CD14-positive monocyte (primary cell): Measurements from ENCODE around the gene CGB2. TPM values are rescaled to one million over a fixed set of nuclear protein-coding genes. Genes with fewer than 3 reads are reported as not detected.

Source experiments
- DNase-seq, 3 donors: peaks; one replicate each; pipeline ENCODE4 v3.0.0-alpha.2; 2011 to 2022
- H2AFZ ChIP-seq: 2 replicates; pipeline ENCODE4 v1.6.0; 2012; ENCODE audit warnings: mild to moderate bottlenecking, low read depth, low read length, inconsistent platforms; ENCODE audit not compliant: insufficient read depth, poor library complexity, severe bottlenecking
- H3K27ac ChIP-seq, 2 donors: 1 replicate in 1 of 2; 2 replicates in 1 of 2; pipeline ENCODE4 v1.5.1; 2012 to 2013; ENCODE audit warnings: low read length in 2 of 2, control low read depth in 1 of 2, inconsistent platforms in 1 of 2, low read depth in 1 of 2, mild to moderate bottlenecking in 1 of 2
- H3K27me3 ChIP-seq, 2 donors: one replicate each; pipeline versions ENCODE4 v1.6.0 to v1.6.1; 2011 to 2013; ENCODE audit warnings: low read length in 2 of 2; ENCODE audit not compliant: control insufficient read depth in 2 of 2, insufficient read depth in 2 of 2
- H3K36me3 ChIP-seq, 2 donors: replicated peaks in 1 of 2; 1 replicate in 1 of 2; 2 replicates in 1 of 2; pipeline versions ENCODE4 v1.5.1 to v1.6.1; 2012 to 2013; ENCODE audit warnings: low read length in 2 of 2, control low read depth in 1 of 2, inconsistent platforms in 1 of 2, mild to moderate bottlenecking in 1 of 2; ENCODE audit not compliant: insufficient read depth in 2 of 2, control insufficient read depth in 1 of 2
- H3K4me1 ChIP-seq, 2 donors: 1 replicate in 1 of 2; 2 replicates in 1 of 2; pipeline versions ENCODE4 v1.5.1 to v1.6.1; 2012 to 2013; ENCODE audit warnings: low read length in 2 of 2, control low read depth in 1 of 2, inconsistent platforms in 1 of 2, mild to moderate bottlenecking in 1 of 2, moderate library complexity in 1 of 2; ENCODE audit not compliant: insufficient read depth in 2 of 2, control insufficient read depth in 1 of 2
- H3K4me2 ChIP-seq: replicated peaks from 2 replicates; pipeline ENCODE3; 2012; ENCODE audit warnings: low read length, moderate library complexity, mild to moderate bottlenecking; ENCODE audit not compliant: poor library complexity, severe bottlenecking; ENCODE audit errors: extremely low read depth
- H3K4me3 ChIP-seq, 3 experiments: fragments of 200-600 bp in 1 of 3; sonication (generic) in 1 of 3; replicated peaks in 1 of 3; 1 replicate in 2 of 3; 2 replicates in 1 of 3; pipeline ENCODE4 v1.5.1; 2011 to 2013; ENCODE audit warnings: low read length in 3 of 3, mild to moderate bottlenecking in 3 of 3, control low read depth in 2 of 3, low read depth in 2 of 3, inconsistent platforms in 1 of 3, moderate library complexity in 1 of 3
- H3K79me2 ChIP-seq: 2 replicates; pipeline ENCODE4 v1.6.0; 2012; ENCODE audit warnings: mild to moderate bottlenecking, control low read depth, inconsistent platforms, low read length, moderate library complexity; ENCODE audit not compliant: insufficient read depth
- H3K9ac ChIP-seq: 2 replicates; pipeline ENCODE4 v1.6.0; 2017; ENCODE audit warnings: low read length, mild to moderate bottlenecking; ENCODE audit not compliant: insufficient read depth, poor library complexity, severe bottlenecking
- H3K9me3 ChIP-seq, 2 donors: replicated peaks in 1 of 2; 1 replicate in 1 of 2; 2 replicates in 1 of 2; pipeline versions ENCODE4 v1.5.1 to v1.6.1; 2012 to 2013; ENCODE audit warnings: low read length in 2 of 2, control low read depth in 1 of 2; ENCODE audit not compliant: control insufficient read depth in 1 of 2, insufficient read depth in 1 of 2
- H4K20me1 ChIP-seq: 2 replicates; pipeline ENCODE4 v1.6.0; 2012; ENCODE audit warnings: mild to moderate bottlenecking, low read length, control low read depth, moderate library complexity; ENCODE audit not compliant: insufficient read depth
- H3K27ac Mint-ChIP-seq, 7 donors: one replicate each; pipeline ENCODE4 v1.8.0; 2020; ENCODE audit warnings: mild to moderate bottlenecking in 7 of 7, mixed read lengths in 7 of 7, moderate library complexity in 6 of 7, inconsistent platforms in 2 of 7
- H3K27me3 Mint-ChIP-seq, 3 donors: one replicate each; pipeline ENCODE4 v1.8.0; 2021 to 2022; ENCODE audit warnings: low read depth in 3 of 3, mild to moderate bottlenecking in 3 of 3, mixed read lengths in 3 of 3, moderate library complexity in 3 of 3, inconsistent platforms in 1 of 3
- H3K36me3 Mint-ChIP-seq, 2 donors: one replicate each; pipeline ENCODE4 v1.8.0; 2020; ENCODE audit warnings: mixed read lengths in 2 of 2, inconsistent platforms in 1 of 2, mild to moderate bottlenecking in 1 of 2
- H3K4me1 Mint-ChIP-seq: one replicate; pipeline ENCODE4 v1.8.0; 2020; ENCODE audit warnings: mild to moderate bottlenecking, mixed read lengths
- H3K4me3 Mint-ChIP-seq, 2 donors: one replicate each; pipeline ENCODE4 v1.8.0; 2020; ENCODE audit warnings: mild to moderate bottlenecking in 2 of 2, mixed read lengths in 2 of 2, moderate library complexity in 1 of 2
- H3K9me3 Mint-ChIP-seq, 7 donors: one replicate each; pipeline ENCODE4 v1.8.0; 2020 to 2022; ENCODE audit warnings: mixed read lengths in 7 of 7, mild to moderate bottlenecking in 6 of 7, moderate library complexity in 6 of 7, inconsistent platforms in 2 of 7
- WGBS: methylation state at CpG from one replicate; pipeline ENCODE4 v1.1.5; 2013; ENCODE audit warnings: missing lambda C conversion rate; ENCODE audit not compliant: insufficient coverage; 5-methylcytosine and 5-hydroxymethylcytosine counted together
- intact Hi-C, 2 donors: fragments of 100-400 bp; cut with micrococcal nuclease; formaldehyde crosslinking; loops; one replicate each; pipeline versions ENCODE4 v1.15.0 to v1.15.1; 2023
- polyA plus RNA-seq, 3 donors: library from polyadenylated mRNA; depleted of rRNA in 1 of 3; unstranded in 2 of 3; stranded (reverse) in 1 of 3; fragments of 300-500 nt in 2 of 3; fragments of >200 nt in 1 of 3; fragmentation: Illumina TruSeq in 2 of 3; gene quantifications; 1 replicate in 2 of 3; 2 replicates in 1 of 3; pipeline ENCODE4 v1.2.3, GENCODE V29; 2012 to 2021
- TF ChIP-seq, protein P1 (sequence below): fragments of 200-600 bp; IDR thresholded peaks from one replicate; pipeline ENCODE4 v1.8.0; 2022; ENCODE audit warnings: antibody characterized with exemption, mild to moderate bottlenecking

Gene CGB2
- polyA plus RNA-seq, 3 donors = not detected

DNA sequence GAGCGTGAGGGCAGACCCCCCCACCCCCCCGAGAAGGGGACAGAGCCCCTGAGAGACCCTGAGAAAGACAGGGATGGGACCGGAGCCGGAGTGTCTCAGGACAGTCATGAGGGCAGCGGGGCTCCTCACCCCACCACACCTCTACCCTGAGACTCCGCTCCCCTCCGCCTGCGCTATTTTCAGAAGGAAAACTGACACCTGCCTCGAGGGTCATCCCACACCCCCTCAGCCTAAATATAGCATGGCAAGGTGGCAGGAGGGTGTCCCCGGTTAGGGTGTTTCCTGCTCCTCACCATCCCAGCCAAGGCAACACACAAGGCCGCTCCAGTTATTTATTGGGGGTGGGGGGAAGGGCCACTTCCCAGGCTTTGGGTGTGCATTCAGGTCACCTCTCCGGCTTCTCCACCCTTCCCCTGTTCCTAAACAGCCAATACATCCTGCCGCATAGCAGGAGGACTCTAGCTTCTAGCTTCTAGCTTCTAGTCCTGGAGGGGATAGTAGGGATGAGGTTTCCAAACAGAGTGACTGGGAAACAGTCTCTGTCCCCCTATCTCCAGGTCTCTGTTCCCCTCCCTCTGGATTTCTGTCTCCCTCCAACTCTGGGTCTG is 34.3 kb downstream of the CGB2 start:
- H2AFZ ChIP-seq = no peak overlapping the region
- no peaks in the 10 kb centered on the region for H3K4me1 ChIP-seq
- WGBS = no CpG with 5 or more reads among the region's 13 CpGs
- H3K36me3 Mint-ChIP-seq = no peaks in the 10 kb centered on the region
- H3K27ac ChIP-seq = no peak overlapping the region
- H4K20me1 ChIP-seq = no peaks in the 10 kb centered on the region
- H3K4me2 ChIP-seq = no peak overlapping the region
- DNase-seq = no peak
- peak overlapping the region in 1 of 2 donors; percentile 32 for H3K4me3 Mint-ChIP-seq
- intact Hi-C loops = no loop called here
- no peaks in the 10 kb centered on the region for H3K79me2 ChIP-seq
- H3K9ac ChIP-seq = no peak overlapping the region
- no peak overlapping the region for H3K27ac Mint-ChIP-seq
- H3K9me3 ChIP-seq = no peaks in the 10 kb centered on the region
- H3K4me1 Mint-ChIP-seq = no peaks in the 10 kb centered on the region
- TF ChIP-seq, protein P1, sequence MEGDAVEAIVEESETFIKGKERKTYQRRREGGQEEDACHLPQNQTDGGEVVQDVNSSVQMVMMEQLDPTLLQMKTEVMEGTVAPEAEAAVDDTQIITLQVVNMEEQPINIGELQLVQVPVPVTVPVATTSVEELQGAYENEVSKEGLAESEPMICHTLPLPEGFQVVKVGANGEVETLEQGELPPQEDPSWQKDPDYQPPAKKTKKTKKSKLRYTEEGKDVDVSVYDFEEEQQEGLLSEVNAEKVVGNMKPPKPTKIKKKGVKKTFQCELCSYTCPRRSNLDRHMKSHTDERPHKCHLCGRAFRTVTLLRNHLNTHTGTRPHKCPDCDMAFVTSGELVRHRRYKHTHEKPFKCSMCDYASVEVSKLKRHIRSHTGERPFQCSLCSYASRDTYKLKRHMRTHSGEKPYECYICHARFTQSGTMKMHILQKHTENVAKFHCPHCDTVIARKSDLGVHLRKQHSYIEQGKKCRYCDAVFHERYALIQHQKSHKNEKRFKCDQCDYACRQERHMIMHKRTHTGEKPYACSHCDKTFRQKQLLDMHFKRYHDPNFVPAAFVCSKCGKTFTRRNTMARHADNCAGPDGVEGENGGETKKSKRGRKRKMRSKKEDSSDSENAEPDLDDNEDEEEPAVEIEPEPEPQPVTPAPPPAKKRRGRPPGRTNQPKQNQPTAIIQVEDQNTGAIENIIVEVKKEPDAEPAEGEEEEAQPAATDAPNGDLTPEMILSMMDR = no peak
- H3K4me3 ChIP-seq = no peak overlapping the region
- no peaks in the 10 kb centered on the region for H3K36me3 ChIP-seq
- H3K9me3 Mint-ChIP-seq = peaks cover 0 to 21% (median 5%) of the 10 kb centered on the region in 7 donors
- H3K27me3 ChIP-seq = peaks cover 27 to 85% of the 10 kb centered on the region in 2 donors
- peaks cover 80 to 93% (median 85%) of the 10 kb centered on the region in 3 donors for H3K27me3 Mint-ChIP-seq

DNA sequence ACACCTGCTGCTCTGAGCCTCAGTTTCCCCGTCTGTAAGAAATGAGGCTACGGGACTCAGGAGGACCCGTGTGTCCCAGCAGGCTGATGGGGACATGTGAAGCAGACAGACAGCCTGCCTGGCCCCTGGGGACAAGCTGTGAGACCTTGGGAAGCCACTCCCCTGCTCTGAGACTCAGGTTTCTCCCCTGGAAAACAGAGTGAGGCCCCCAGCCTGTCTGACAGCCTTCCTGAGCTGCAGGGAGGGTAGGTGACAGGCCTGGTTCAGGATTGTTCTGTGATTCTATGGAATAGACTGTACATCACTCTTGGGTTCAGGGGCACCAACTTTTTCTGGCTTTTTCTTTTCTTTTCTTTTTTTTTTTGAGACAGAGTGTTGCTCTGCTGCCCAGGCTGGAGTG is 35.9 kb downstream of the CGB2 start:
- H3K4me3 ChIP-seq = no peak overlapping the region
- intact Hi-C loops = no loop called here
- peaks cover 27 to 86% of the 10 kb centered on the region in 2 donors for H3K27me3 ChIP-seq
- H3K9me3 ChIP-seq = peaks cover 0 to 7% of the 10 kb centered on the region in 2 donors
- H3K9me3 Mint-ChIP-seq = peaks cover 0 to 24% (median 9%) of the 10 kb centered on the region in 7 donors
- no peaks in the 10 kb centered on the region for H3K36me3 Mint-ChIP-seq
- H3K4me1 Mint-ChIP-seq = no peaks in the 10 kb centered on the region
- H3K27me3 Mint-ChIP-seq = peaks cover 80 to 92% (median 84%) of the 10 kb centered on the region in 3 donors
- TF ChIP-seq, protein P1 = no peak
- no peaks in the 10 kb centered on the region for H3K79me2 ChIP-seq
- H3K4me3 Mint-ChIP-seq = no peak overlapping the region
- H3K27ac Mint-ChIP-seq = no peak overlapping the region
- 78% methylated on average over 3 of the region's 3 CpGs for WGBS
- H4K20me1 ChIP-seq = no peaks in the 10 kb centered on the region
- H3K4me2 ChIP-seq = no peak overlapping the region
- no peak overlapping the region for H3K9ac ChIP-seq
- H3K36me3 ChIP-seq = no peaks in the 10 kb centered on the region
- DNase-seq = no peak
- H2AFZ ChIP-seq = no peak overlapping the region
- no peaks in the 10 kb centered on the region for H3K4me1 ChIP-seq
- H3K27ac ChIP-seq = no peak overlapping the region
